EL (cell line): ENCODE results near the gene MRPS18A.

Experiments used
- DNase-seq: peaks from one replicate; pipeline ENCODE4 v3.0.0-alpha.2; 2016

MRPS18A gene

DNA sequence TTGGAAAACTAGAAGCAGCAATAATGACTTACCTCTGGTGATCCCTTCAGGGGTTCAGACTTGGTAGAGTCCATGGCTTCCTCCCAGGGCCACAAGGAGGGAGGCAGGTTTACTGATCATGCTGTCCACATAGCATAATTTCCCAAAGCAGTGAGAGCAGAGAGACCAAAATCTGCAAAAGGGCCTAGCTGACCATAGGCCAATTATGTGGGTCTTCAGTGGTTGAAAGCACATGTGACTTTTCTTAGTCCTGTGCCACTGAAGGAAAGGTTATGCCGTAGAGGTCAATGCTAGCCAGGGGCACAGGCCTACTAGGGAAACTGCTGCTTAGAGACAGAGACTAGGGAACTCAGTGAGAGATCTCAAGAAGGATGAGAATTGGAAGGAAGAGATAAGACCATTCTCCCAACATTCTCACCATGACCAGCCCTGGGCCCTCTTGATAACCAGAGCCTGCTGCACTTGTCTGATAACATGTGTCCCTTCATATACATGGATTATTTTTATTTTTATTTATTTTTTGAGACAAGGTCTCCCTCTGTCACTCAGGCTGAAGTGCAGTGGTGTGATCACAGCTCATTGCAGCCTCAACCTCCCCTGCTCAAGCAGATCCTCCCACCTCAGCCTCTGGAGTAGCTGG lies 56.5 kb downstream of the MRPS18A start:
- no peak for DNase-seq

DNA sequence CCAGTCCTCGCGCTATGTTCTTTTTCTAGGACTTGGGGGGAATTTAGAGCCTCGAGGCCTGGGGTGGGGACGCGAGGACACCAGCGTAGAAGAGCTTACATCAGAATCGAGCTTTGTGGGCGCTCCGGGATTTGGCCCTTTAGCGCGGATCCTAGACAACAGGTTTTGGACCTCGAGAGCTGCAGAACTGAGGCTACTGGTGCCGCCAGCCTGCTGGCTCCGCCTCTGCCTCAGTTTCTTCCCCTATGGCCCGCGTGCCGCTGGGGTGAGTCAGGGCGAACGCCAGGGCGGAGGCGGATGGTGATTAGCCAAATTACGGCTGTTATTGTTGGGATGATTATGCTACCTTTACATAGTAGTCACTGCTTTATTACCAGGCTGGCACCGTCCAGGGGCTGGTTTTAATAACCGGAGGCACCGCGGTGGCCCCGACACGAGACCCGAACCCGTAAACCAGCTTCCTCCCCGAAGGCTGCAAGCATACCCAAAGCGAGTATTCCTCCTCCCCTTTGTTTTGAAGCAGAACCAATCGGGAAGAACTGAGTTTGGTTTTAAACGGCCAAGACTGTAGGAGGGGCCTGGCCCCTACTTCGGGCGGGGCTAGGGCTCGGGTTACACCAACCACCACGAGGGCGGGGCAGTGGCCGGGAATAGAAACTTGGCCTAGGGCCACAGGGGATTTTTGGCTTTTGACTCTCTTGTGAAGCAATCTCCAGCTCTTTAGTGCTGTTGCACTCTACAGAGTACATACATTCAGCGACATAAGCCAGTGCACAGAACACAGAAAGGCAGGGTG lies 57.9 kb downstream of the MRPS18A start:
- peak; percentile 99 for DNase-seq

GRCh38 chr6:43629104-43629504 lies 58.5 kb downstream of the MRPS18A start, which contains the start of gene GTPBP2:
Gene GTPBP2 (minus strand): TSS chr6:43629264. CDS start chr6:43629162, 102 bp downstream.
- DNase-seq, result peak; percentile 100

DNA sequence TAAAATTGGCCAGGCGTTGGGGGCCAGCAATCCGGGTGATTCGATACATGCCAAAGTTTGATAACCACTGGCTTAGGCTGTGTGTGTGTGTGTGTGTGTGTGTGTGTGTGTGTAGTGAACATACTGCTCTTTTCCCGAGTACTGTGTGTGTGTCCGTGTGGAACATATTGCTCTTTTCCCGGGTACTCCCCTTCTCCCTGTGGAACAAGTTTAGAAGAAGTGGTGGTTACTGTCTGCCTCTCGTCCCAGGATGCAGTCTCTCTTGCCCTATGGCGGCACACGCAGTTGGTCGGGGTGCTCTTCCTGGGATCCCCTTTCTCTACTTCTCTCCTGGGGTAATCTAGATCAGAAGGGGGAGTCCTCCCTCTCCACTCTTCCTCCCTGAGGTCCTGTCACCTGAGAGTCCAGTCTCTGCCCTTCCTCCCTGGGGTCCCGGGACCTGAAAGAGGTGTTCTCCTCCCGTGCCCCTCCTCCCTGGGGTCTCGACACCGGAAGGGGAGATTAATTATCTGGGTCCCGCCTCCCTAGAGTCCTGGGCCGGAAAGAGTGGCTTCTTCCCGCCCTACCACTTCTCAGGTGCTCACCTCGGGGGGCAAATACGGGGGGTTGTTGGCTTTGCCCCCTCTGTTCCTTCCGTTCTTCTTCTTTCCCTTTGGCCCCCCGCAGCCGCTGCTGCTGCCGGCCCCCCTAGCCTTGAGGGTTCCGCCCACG lies 59.0 kb downstream of the MRPS18A start:
- peak; percentile 73 for DNase-seq

- DNase-seq, result peak; percentile 98
Measured at GRCh38 chr6:43627008-43627825, 60.4 kb downstream of the MRPS18A start.

DNA sequence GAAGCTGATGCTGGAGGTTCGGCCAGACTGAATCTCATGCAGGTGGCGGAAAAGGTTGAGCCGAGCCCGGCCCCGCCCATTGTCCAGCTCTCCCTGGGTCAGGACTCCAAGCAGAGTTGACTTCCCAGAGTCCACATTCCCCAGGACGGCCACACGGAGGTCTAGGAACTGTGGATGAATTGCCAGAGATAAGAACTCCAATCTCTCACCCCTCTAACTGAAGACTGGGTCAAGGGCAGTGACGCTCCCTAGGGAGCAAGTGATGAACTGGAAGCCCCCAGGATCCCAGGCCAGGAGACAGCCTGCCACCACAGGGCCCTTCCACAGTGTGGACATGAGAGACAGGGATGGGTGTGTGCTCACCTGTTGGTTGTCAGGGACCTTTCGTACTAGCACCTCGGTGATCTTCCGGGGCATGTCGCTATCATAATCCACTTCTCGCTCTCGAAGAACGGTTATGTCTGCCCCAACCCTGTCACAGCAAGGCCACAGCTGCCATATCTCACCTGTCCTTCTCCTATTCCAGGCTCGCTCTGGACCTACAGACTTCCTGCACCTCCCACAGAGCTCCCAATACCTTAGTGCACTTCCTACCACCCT lies 62.1 kb downstream of the MRPS18A start:
- DNase-seq, result no peak

DNA sequence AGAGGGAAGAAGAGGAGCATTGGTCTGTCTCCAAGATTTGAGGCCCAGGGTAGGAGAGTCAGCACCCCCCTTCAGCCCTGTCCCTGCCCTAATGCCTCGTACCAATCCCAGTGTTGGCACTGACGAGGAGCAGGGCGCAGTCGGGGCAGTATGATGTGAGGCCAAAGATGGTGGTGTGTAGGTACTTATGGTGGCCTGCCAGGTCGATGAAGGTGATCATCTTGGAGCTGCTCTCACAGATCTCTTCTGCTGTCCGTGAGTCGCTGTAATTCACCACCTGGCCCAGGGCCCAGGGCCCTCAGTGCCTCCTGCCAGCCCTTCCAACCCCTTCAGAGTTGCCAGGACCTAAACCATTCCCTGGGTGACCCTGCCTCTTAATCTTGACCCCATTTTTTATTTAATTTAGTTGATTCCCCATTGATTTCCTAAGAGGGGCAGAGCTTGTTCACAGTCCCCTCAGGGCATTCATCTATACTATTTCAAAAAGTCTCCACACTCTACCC lies 62.8 kb downstream of the MRPS18A start:
- no peak for DNase-seq

DNA sequence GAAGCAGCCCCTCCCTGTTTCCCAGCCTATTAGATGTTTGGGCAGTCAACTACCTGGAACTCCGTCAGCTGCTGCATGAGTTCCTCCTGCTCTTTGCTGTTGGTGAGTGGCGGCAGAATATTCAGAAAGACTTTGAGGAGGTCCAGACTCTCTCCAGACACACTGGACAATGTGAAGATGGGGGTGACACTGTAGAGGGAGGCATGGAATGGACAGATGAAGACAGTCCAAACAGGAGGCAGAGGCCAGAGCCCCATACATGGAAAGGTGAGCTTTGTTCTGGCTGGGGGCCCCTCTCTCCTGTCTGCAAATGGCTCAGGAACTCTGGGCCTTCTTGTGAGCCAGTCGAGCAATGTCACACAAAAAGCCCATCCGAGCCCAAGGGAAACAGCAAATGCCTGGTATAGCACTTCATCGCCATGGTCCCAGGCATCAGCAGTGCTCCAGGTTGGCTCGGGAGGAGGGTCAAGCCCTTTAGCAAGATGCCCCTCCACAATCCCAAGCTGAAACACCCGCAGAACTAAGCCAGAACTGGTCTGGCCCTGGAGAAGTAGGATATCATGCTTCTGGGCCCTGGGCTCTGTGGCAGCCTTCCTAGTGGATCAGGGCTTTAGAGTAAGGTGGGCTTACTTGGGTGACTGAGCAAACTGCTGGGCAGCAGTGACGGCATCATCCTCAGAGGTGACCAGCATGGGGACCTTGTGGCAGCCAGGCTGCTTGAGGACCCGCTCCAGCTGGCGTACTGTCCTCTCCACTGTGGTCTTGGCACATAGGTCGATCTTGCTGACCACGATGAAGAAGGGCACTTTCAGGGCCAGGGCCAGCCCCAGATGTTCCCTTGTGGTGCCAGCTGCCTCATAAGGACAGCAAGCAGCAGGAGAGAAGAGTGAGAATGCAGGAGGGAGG lies 63.5 kb downstream of the MRPS18A start:
- DNase-seq, result no peak

GRCh38 chr6:43622541-43622940 lies 65.0 kb downstream of the MRPS18A start:
- DNase-seq, result no peak

GRCh38 chr6:43621836-43622180 lies 65.8 kb downstream of the MRPS18A start:
- DNase-seq, result no peak
